NCI-H1694 treated with DMSO at 0.1 percent for 48 hours (cell line): ENCODE measurements around the gene UVSSA.
"Not testable (repeated sequence)": the region's sequence is repeated elsewhere in the genome, so short reads cannot be mapped to it uniquely, and the experiment has no call there.

Experiments used
- DNase-seq: peaks from one replicate; lab custom pipeline; 2025; lab: John Stamatoyannopoulos, UW

UVSSA gene

DNA sequence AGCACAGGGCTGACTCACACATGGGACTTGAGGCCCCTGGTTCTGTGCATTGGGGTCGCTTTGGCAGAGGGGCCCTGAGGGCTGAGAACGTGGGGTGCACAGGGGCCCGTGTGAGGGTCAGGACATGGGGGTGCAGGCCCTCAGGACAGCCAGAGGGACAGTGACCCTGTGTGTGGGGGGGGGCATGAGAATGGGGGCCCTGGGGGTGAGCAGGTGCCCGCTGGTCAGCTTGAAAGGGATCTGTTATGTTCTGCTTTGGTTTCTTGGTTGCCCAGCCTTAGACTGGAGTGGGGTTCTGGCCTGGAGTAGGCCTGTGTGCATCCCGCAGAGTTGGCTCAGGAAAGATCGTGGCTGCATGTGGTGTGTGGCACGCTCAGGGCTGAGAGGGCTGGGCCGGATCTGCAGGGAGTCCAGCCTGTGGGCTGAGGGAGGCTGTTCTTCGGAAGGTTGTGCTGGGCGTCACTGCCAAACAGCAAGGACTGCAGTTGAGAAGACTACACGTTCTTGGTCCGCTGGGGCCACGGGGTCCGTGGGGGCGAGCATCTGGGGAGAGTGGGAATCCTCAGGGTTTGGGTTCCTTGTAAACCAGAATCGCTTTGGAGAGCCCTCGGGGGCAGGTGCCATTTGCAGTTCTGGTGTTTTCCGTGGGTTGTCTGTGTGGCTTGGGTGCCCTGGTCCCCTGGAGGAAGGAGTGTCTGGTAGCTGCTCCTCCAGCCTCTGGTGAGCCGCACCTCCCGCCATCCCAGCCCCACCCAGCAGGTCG is 15.2 kb upstream of the UVSSA start:
- DNase-seq, result no peak

DNA sequence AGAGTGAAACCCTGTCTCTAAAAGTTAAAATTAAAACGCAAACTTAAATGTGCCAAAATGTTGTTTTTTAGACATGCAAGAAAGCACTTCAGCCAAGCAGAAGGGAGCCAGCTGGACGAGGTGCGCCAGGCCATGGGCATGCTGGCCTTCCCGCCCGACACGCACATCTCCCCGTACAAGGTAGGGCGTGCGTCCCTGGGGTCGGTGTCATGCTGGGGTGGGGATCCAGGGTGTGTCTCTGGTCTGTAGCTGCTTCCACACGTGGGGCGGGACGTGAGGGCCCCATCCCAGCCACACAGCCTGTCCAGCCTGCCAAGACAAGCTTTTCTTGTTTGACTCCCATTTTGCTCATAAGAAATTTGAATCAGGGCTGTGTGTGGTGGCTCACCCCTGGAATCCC is 14.3 kb upstream of the UVSSA start:
- DNase-seq, result no peak

DNA sequence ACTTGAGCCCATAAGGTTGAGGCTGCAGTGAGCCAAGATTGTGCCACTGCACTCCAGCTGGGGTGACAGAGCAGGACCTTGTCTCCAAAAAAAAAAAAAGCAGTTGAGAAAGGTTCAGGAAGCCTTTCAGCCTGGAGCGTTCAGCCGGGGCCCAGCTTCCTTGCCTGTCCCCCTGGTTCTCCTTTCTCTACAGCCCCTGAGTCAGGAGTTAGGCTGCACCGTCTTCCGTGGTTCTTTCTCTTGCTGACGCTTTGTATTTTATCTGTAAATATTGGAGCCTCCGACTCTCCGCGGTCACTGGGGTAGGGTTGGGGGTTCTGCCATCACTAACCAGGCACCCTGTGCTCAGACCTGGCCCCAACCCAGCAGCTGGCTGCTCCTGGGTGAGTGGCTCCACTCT is 13.8 kb upstream of the UVSSA start:
- no peak for DNase-seq

DNA sequence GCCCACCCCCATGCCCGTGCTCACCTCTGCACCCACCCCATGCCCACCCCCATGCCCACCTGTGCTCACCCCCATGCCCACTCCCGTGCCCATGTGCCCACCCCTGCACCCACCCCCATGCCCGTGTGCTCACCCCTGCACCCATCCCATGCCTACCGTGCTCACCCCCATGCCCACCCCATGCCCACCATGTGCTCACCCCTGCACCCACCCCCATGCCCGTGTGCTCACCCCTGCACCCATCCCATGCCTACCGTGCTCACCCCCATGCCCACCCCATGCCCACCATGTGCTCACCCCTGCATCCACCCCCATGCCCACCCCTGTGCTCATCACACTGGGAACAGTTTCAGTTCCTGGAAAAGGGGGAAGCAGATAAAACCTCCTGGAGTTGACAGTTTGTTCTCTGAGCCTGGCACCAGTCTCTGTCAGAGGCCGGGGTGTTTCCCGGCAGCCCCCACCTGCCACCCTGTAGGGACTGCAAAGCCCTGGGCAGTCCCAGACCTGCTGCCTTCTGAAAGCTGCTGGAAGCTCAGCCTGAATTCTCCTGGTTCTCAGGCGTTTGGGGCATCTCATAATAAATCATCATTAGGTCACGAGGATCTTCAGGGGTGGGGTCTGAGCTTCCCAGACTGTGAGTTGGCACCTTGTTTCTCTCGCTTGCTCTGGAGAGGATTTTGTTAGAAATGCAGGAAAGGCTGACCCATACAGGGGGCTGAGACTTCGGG is 13.0 kb upstream of the UVSSA start:
- not testable (repeated sequence) for DNase-seq

DNA sequence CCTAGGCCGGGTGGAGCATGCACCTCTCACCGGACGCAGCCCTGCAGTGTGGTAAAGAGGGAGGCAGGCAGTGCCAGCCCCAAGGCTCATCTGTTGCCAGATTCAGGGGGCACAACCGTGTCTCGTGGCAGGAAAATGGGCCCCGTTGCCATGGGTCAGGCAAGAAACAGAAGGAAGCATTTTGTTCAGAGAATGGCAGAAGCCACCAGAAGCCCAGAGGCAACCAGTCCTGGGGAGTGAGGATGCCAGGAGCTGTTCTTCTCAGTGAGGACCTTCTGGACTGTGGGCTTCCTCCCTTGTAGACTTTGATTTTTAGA is 12.5 kb upstream of the UVSSA start:
- no peak for DNase-seq

DNA sequence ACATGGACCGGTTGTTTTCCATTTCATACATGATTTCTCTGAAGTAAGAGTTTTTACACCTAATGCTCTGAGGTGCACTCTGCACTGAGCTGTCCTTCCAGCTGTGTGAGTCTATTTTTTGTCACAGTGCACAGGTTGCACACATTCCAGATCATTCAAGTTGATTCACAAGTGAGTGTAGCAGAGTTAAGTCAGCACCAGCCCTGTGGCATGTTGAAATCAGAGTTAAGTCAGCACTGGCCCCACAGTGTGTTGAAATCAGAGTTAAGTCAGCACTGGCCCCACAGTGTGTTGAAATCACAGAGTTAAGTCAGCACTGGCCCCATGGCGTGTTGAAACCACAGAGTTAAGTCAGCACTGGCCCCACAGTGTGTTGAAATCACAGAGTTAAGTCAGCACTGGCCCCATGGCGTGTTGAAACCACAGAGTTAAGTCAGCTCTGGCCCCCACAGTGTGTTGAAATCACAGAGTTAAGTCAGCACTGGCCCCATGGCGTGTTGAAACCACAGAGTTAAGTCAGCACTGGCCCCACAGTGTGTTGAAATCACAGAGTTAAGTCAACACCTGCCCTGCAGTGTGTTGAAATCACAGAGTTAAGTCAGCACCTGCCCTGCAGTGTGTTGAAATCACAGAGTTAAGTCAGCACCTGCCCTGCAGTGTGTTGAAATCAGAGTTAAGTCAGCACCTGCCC is 11.7 kb upstream of the UVSSA start:
- DNase-seq, result not testable (repeated sequence)

DNA sequence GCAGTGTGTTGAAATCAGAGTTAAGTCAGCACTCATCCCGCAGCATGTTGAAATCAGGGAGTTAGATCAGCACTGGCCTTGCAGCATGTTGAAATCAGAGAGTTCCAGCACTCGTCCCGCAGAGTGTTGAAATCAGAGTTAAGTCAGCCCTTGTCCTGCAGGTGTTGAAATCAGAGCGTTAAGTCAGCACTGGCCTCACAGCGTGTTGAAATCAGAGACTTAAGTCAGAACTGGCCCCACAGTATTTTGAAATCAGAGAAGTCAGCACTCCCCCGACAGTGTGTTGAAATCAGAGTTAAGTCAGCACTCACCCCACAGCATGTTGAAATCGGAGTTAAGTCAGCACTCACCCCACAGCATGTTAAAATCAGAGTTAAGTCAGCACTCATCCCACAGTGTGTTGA is 10.9 kb upstream of the UVSSA start:
- DNase-seq, result no peak

DNA sequence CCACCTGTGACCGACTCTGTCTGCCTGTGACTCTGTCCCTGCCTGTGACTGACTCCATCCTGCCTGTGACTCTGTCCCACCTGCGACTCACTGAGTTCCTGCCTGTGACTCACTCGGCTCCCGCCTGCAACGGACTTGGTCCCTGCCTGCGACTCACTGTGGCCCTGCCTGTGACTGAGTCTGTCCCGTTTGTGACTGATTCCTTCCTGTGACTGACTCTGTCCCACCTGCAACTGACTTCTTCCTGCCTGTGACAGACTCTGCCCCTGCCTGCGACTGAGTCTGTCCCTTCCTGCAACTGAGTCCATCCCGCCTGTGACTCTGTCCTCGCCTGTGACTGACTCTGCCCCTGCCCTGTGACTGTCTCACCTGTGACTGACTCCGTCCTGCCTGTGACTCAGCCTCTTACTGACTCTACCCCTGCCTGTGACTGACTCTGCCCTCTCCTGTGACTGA is 9.6 kb upstream of the UVSSA start:
- DNase-seq, result no peak

DNA sequence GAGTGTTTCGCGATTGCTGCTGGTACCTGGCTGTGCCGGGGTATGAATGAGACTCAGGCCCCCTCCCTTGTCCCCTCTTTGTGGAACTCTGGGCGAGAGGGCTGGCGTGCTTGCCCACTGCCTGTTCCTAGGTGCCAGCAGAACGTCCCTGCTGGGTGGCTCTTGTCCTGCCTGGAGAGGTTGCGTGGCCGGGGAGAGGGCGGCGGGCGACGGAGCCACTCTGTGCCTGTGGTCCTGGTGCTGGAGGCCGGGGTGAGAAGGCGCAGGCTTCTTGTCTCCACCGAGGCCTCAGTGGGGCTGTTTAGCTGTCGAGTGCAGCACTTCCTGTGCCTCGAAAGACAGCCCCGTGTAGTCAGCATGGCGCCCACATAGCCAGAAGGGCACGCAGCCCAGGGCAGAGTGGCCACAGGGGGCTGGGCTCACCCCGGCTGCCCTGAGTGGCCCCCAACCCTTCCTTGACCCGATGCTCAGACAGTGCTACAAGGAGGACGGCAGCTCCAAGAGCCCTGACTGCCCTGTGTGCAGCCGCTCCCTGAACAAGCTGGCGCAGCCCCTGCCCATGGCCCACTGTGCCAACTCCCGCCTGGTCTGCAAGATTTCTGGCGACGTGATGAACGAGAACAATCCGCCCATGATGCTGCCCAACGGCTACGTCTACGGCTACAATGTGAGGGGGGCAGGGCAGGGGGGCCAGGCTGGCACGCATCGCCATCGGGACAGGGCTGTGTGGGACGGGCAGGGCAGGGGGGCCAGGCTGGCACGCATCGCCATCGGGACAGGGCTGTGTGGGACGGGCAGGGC is 8.9 kb upstream of the UVSSA start:
- no peak for DNase-seq

DNA sequence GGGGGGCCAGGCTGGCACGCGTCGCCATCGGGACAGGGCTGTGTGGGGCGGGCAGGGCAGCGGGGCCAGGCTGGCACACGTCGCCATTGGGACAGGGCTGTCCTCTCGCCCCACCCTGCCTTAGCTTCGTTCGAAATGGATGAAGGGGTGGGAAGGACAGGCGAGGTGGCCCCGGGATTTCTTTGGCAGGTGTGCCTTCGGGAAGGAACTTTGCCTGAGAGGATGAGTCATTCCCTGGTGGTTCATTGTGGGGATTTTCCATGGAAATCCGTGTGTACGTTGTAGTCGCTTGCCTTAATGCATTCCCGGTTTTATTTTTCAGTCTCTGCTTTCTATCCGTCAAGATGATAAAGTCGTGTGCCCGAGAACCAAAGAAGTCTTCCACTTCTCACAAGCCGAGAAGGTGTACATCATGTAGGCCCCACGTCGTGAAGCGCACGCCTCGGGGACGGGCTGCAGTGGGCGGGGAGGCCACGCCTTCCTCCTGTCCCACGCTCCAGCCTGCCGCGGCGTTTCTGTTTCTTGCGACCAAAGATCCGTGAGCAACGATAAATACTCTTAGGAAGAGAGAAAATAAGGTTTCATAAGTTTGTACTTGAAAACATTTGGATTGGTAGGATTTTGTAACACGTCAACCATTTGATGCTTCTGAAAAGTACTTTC is 8.1 kb upstream of the UVSSA start:
- no peak for DNase-seq

DNA sequence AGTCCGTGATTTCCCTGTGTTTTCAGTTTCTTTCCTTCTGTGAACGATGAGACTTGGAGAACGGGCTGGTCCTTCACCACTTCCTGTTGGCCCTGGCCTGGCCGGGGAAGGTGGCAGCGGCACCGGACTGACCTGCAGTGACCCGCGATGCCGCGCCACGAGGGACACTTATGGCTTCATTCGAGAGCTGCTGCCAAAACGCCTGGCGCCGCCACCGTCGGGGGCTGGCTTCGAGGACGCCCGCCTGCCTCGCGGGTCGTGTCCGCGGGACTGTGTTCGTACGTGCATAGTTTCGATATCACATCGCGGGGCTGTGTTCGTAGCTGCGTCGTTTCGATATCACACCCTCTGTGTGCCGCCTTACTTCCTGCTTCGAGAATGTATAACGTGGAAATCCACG is 7.5 kb upstream of the UVSSA start:
- DNase-seq, result no peak

DNA sequence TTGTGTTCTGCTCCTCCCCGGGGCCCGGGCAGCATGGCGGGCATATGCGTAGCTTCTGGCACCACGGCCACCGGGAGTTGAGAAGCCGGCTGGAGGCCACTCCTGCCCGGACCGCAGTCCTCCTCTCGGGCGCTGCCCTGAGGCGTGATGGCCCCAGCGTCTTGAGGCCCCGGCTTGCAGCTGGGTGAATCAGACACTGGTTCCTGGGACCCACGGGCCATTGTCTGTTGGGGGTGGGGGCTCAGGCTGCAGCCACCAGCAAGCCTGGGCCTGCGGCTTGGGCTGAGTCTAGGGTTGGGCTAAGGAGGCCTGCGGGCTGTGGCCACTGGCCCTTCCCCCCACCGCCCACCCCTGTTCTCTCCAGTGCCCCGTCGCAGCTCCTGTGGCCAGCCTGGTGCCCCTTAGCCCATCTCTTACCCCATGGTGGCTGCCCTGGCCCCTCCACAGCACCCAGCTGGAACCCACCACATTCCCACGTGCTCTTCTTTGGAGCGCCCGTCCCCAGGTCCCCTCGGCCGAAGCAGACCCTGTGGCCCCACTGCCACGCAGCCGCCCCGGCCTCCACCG is 6.7 kb upstream of the UVSSA start:
- no peak for DNase-seq

DNA sequence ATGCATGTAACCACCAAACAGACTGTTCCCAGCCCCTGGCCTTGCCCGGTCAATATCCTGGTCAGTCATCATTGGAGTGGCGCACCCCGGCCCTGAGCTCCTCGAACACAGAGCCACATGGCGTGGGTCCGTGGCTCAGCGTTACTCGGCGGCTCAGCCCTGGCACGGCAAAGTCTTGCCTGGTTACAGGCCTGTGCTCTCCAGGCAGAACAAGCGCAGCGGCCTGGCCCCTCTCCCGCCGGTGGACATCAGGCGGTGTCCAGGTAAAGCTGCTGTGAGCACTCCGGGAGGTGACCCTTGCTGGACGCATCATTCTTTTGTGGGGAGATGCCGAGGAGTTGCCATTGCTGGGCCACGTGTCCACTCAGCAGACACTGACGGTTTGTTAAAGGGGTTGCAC is 6.1 kb upstream of the UVSSA start:
- no peak for DNase-seq

DNA sequence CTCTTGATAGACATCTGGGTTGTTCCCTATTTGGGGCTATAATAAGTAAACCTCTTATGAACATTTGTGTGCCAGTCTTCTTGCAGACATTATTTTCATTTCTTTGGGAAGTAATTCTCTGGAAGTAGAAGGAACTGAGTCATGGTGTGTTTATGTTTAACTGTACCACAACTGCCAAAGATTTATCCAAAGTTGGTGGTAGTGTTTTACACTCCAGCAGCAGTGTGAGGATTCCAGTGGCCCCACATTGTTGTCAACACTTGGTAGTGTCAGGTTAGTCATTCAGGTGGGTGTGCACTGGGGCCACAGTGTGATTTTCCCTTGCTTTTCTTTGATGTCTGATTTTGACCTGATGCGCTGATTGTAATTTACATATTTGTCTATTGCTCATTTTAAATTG is 5.0 kb upstream of the UVSSA start:
- no peak for DNase-seq

DNA sequence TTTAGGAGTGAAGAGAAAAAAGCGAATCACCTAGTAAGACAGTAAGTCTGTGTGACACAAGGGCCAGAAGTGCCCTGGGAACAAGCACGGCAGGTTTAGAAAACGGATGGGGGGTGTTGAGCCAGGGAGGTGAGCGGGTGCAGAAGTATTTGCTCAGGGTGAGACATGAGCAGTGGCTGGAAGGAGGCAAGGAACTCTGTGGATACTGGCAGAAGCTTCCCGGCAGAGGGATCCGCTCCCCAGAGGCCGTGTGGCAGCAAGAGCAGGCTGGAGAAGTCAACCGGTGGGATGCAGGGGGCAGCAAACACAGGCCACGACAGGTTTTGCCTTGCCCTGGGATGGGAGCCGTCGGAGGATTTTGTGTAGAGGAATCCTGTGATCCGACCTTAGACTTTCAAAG is 2.3 kb upstream of the UVSSA start:
- no peak for DNase-seq

DNA sequence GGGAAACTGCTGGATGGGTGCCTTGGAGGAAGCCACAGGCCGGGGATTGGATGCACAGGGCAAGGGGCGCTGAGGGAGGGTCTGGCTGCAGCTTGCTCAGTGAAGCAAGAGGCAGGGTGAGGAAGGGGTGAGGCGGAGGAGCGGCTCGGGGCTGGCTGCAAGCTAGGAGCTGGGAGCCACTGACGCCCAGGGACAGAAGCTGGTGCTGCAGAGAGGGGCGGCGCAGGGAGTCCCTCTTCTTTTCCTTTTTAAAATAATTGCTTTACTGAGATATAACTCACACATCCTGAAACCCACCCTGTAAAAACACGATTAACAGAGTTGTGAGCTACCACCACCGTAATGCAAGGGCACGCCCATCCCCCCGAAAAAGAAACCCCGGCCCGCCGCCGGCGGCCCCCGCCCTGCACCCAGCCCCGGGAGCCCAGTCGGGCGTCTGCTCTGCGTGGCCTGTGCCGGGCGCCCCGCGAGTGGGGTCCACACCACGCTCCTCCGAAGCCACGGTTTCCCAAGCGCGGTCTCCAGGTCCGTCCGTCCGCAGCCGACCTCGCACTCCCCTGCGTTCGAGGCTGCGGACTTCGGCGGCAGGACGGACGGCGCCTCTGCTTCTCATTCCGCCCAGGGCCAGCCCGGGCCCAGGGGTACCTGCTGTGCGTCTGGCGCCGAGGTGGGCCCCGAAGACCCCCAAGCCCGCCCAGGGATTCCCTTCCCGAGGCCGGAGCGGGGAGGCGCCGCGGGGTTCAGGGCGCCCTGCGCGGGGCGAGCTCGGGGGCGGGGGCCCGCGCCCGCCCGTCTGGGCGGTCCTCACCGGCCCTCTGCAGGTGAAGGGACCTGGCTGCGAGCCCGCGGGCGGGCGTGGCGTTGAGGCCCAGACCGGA is 866 bp upstream of the UVSSA start:
- DNase-seq, result peak; percentile 7

DNA sequence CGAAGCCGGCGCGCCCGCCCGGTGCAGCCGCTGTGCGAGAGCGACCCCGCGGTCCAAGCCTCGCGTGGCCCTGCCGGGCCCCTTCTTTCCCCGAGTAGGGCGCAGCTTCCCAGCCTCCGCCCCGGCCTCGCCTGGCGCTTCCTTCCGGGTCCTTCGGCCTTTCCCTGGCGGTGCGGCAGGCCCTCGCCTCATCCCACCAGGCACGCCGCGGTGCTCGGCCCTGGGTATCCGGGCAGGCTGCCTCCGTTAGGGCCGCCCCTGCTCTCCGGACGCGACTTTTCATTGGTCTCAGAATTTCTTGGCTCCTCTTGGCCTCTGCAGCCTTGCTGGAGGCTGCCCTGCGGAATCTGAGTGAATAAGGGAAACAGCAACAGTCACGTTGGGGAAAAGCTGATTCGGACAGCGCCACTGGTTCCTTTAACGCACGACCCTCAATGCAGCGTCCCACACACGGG is 429 bp downstream of the UVSSA start:
- DNase-seq, result no peak

DNA sequence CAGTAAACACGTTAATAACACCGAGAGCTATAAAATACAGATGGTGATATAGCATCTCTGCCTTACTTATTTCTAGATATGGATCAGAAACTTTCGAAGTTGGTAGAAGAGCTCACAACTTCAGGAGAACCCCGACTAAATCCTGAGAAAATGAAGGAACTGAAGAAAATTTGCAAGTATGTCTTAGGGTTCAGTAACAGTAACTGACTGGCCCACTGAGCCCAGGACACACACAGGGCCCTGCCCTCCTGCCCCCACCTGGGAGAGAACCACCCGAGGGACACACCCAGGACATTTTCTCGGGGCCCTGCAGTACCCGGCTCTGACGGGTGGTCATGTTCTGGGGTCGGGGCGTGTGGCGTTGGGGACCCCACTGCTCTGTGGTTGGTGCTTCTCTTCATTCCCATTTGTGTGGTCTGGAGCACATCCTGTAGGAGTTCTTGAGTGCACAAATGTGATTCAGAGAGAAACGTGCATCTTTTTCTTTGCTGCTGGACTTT is 1.1 kb downstream of the UVSSA start:
- DNase-seq, result no peak

DNA sequence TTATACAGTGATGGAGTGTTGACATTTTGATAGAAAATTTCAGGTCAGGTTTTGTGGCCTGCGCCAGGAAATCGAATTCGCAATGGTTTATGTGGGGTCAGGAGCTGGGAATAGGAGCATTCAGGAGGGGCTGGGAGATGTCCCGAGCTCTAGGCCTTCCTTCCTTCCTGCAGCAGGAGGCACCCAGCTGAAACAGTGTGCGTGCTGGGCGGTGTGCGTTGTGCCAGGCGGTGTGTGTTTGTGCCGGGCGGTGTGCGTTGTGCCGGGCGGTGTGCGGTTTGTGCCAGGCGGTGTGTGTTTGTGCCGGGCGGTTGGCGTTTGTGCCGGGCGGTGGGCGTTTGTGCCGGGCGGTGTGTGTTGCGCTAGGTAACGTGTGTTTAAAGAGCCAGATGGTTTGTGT is 1.7 kb downstream of the UVSSA start:
- DNase-seq, result no peak
